ENCODE data around the gene FARSA. TPM values are rescaled to one million over a fixed set of nuclear protein-coding genes. Genes with fewer than 3 reads are reported as not detected.

The FARSA gene
- polyA plus RNA-seq, 1 donor (not counting 4 experiments of a cell fraction or from before 2014, with no cell fraction given): 30.9 TPM

- Histone ChIP-seq H3K9ac (ENCODE audit: control insufficient read depth, extremely low read depth, insufficient read depth, low read length) (no peak overlapping the region), H4K20me1 (ENCODE audit: control insufficient read depth, extremely low read depth, insufficient read depth, low read length) (peaks cover 9% of the 10 kb centered on the region), H3K9me3 (ENCODE audit: control insufficient read depth, low read depth, low read length) (no peaks in the 10 kb centered on the region), H3K36me3 (ENCODE audit: control insufficient read depth in 2 of 2, extremely low read depth in 1 of 2, insufficient read depth in 2 of 2, low read length in 2 of 2) (peaks cover 16 to 18% of the 10 kb centered on the region in 2 experiments), H3K4me1 (ENCODE audit: control insufficient read depth, extremely low read depth, insufficient read depth, low read length) (peaks cover 19% of the 10 kb centered on the region), H3K4me3 (ENCODE audit: control insufficient read depth in 2 of 3, extremely low read depth in 1 of 3, insufficient read depth in 2 of 3, low read depth in 1 of 3, low read length in 3 of 3) (no peak overlapping the region), H3K4me2 (ENCODE audit: control insufficient read depth, extremely low read depth, insufficient read depth, low read depth, low read length) (no peak overlapping the region), H2AFZ (ENCODE audit: control insufficient read depth, low read length) (no peak overlapping the region), H3K27ac (ENCODE audit: control insufficient read depth, insufficient read depth, low read length) (no peak overlapping the region), H3K27me3 (ENCODE audit: control insufficient read depth, extremely low read depth, insufficient read depth, low read length) (no peaks in the 10 kb centered on the region), H3K79me2 (ENCODE audit: control insufficient read depth, insufficient read depth, low read length) (peaks cover 48% of the 10 kb centered on the region), H3K9me1 (ENCODE audit: control insufficient read depth, extremely low read depth, insufficient read depth, low read length) (peaks cover 2% of the 10 kb centered on the region)
- dilution Hi-C loops (cut with MboI; ENCODE audit: extremely low pct_ligation_motif_present, low sequenced_read_pairs): no loop called here
- TF ChIP-seq CTCF (optimal IDR thresholded peaks at IDR 0.05 in 1 of 3, IDR thresholded peaks at IDR 0.05 in 1 of 3, conservative IDR thresholded peaks at IDR 0.05 in 1 of 3; ENCODE audit: extremely low read depth in 1 of 3, insufficient read depth in 2 of 3, low read length in 3 of 3): no peak
- no peak for TF ChIP-seq EZH2 (IDR thresholded peaks at IDR 0.05; ENCODE audit: low read length)
- DNase-seq (ENCODE audit: low read depth, low spot score) (no peak), FAIRE-seq (no peak)
These were observed 1.6 kb upstream of the FARSA start for GRCh38 chr19:12935071-12935470.

GRCh38 chr19:12932392-12933286 is 872 bp downstream of the FARSA start:
- Histone ChIP-seq H3K36me3 (ENCODE audit: control insufficient read depth in 2 of 2, extremely low read depth in 1 of 2, insufficient read depth in 2 of 2, low read length in 2 of 2) (peaks cover 25 to 27% of the 10 kb centered on the region in 2 experiments), H3K9me1 (ENCODE audit: control insufficient read depth, extremely low read depth, insufficient read depth, low read length) (no peaks in the 10 kb centered on the region), H3K9me3 (ENCODE audit: control insufficient read depth, low read depth, low read length) (no peaks in the 10 kb centered on the region), H3K27ac (ENCODE audit: control insufficient read depth, insufficient read depth, low read length) (peak overlapping the region; percentile 75), H3K27me3 (ENCODE audit: control insufficient read depth, extremely low read depth, insufficient read depth, low read length) (no peaks in the 10 kb centered on the region), H3K4me2 (ENCODE audit: control insufficient read depth, extremely low read depth, insufficient read depth, low read depth, low read length) (peak overlapping the region; percentile 97), H3K4me3 (ENCODE audit: control insufficient read depth in 2 of 3, extremely low read depth in 1 of 3, insufficient read depth in 2 of 3, low read depth in 1 of 3, low read length in 3 of 3) (peak overlapping the region; percentile 80 to 98 (median 82)), H3K4me1 (ENCODE audit: control insufficient read depth, extremely low read depth, insufficient read depth, low read length) (peaks cover 10% of the 10 kb centered on the region), H3K79me2 (ENCODE audit: control insufficient read depth, insufficient read depth, low read length) (peaks cover 36% of the 10 kb centered on the region), H4K20me1 (ENCODE audit: control insufficient read depth, extremely low read depth, insufficient read depth, low read length) (no peaks in the 10 kb centered on the region), H3K9ac (ENCODE audit: control insufficient read depth, extremely low read depth, insufficient read depth, low read length) (peak overlapping the region; percentile 92), H2AFZ (ENCODE audit: control insufficient read depth, low read length) (peak overlapping the region; percentile 83)
- dilution Hi-C loops (cut with MboI; ENCODE audit: extremely low pct_ligation_motif_present, low sequenced_read_pairs): no loop called here
- FAIRE-seq (no peak), DNase-seq (ENCODE audit: low read depth, low spot score) (no peak)
- TF ChIP-seq CTCF (optimal IDR thresholded peaks at IDR 0.05 in 1 of 3, IDR thresholded peaks at IDR 0.05 in 1 of 3, conservative IDR thresholded peaks at IDR 0.05 in 1 of 3; ENCODE audit: extremely low read depth in 1 of 3, insufficient read depth in 2 of 3, low read length in 3 of 3) (no peak), EZH2 (IDR thresholded peaks at IDR 0.05; ENCODE audit: low read length) (no peak)
